Measurements from ENCODE around the gene ZC3H18.

The ZC3H18 gene

GRCh38 chr16:88630941-88631340 lies 60.7 kb downstream of the ZC3H18 start:
- DNase-seq (ENCODE audit: low read depth): no peak
- TF ChIP-seq, protein P1, sequence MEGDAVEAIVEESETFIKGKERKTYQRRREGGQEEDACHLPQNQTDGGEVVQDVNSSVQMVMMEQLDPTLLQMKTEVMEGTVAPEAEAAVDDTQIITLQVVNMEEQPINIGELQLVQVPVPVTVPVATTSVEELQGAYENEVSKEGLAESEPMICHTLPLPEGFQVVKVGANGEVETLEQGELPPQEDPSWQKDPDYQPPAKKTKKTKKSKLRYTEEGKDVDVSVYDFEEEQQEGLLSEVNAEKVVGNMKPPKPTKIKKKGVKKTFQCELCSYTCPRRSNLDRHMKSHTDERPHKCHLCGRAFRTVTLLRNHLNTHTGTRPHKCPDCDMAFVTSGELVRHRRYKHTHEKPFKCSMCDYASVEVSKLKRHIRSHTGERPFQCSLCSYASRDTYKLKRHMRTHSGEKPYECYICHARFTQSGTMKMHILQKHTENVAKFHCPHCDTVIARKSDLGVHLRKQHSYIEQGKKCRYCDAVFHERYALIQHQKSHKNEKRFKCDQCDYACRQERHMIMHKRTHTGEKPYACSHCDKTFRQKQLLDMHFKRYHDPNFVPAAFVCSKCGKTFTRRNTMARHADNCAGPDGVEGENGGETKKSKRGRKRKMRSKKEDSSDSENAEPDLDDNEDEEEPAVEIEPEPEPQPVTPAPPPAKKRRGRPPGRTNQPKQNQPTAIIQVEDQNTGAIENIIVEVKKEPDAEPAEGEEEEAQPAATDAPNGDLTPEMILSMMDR (conservative IDR thresholded peaks at IDR 0.05; ENCODE audit: low read length): no peak
- H3K4me3 ChIP-seq (ENCODE audit: low read length): no peak overlapping the region

- DNase-seq (ENCODE audit: low read depth): no peak
- no peak overlapping the region for H3K4me3 ChIP-seq (ENCODE audit: low read length)
- TF ChIP-seq, protein P1 (conservative IDR thresholded peaks at IDR 0.05; ENCODE audit: low read length): no peak
These were observed 61.2 kb downstream of the ZC3H18 start for GRCh38 chr16:88631384-88631783.

- TF ChIP-seq, protein P1 (conservative IDR thresholded peaks at IDR 0.05; ENCODE audit: low read length): no peak
- no peak overlapping the region for H3K4me3 ChIP-seq (ENCODE audit: low read length)
- DNase-seq (ENCODE audit: low read depth): no peak
These were observed 61.9 kb downstream of the ZC3H18 start for GRCh38 chr16:88631920-88632586.

DNA sequence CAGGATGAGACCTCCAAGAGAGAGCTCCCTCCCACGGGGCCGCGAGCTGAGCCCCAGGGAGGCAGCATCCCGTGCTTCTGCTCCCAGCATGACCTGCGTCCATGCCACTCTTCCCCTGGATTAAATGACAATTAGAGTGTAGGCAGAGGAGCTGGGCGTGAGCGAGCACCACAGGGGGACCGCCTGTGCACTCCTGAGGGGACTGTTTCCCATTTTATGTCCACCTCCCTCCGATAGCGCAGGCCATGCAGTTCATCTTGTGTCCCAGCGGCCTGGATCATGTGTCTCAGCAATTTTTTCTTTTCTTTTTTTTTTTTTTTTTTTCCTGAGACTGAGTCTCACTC lies 62.4 kb downstream of the ZC3H18 start:
- TF ChIP-seq, protein P1 (conservative IDR thresholded peaks at IDR 0.05; ENCODE audit: low read length): no peak
- no peak overlapping the region for H3K4me3 ChIP-seq (ENCODE audit: low read length)
- no peak for DNase-seq (ENCODE audit: low read depth)

GRCh38 chr16:88633684-88634140 lies 63.5 kb downstream of the ZC3H18 start:
- TF ChIP-seq, protein P1 (conservative IDR thresholded peaks at IDR 0.05; ENCODE audit: low read length): peak; percentile 31
- DNase-seq (ENCODE audit: low read depth): no peak

GRCh38 chr16:88634141-88634993 lies 64.2 kb downstream of the ZC3H18 start:
- peak overlapping the region; percentile 43 for H3K4me3 ChIP-seq (ENCODE audit: low read length)
- DNase-seq (ENCODE audit: low read depth): peak; percentile 43

More at GRCh38 chr16:88633684-88634140, 63.5 kb downstream of the ZC3H18 start:
- H3K4me3 ChIP-seq (ENCODE audit: low read length): no peak overlapping the region

More at GRCh38 chr16:88634141-88634993, 64.2 kb downstream of the ZC3H18 start:
- TF ChIP-seq, protein P1 (conservative IDR thresholded peaks at IDR 0.05; ENCODE audit: low read length): no peak
